ENCODE measurements around the gene SEL1L. TPM values are rescaled to one million over a fixed set of nuclear protein-coding genes. Genes with fewer than 3 reads are reported as not detected.
"Not testable (repeated sequence)": the region's sequence is repeated elsewhere in the genome, so short reads cannot be mapped to it uniquely, and the experiment has no call there.

The SEL1L gene
- total RNA-seq, 2 donors from 2014 or later, result 46.8 to 67.1 TPM

GRCh38 chr14:81509838-81510452, 23.7 kb downstream of the SEL1L start:
- Mint-ChIP-seq H3K9me3 (no peaks in the 10 kb centered on the region), H3K36me3 (peaks cover 27 to 32% of the 10 kb centered on the region in 2 donors), H3K27ac (peak overlapping the region in 1 of 2 donors; percentile 37)
- no peak for DNase-seq (ENCODE audit: low spot score in 2 of 2)
- ATAC-seq, result no peak

GRCh38 chr14:81509321-81509720, 24.3 kb downstream of the SEL1L start:
- DNase-seq (ENCODE audit: low spot score in 2 of 2), result no peak
- Mint-ChIP-seq H3K9me3 (no peaks in the 10 kb centered on the region), H3K27ac (no peak overlapping the region), H3K36me3 (peaks cover 23 to 26% of the 10 kb centered on the region in 2 donors)
- no peak for ATAC-seq

- no peak for DNase-seq (ENCODE audit: low spot score in 2 of 2)
- Mint-ChIP-seq H3K27ac (no peak overlapping the region), H3K36me3 (peaks cover 14 to 19% of the 10 kb centered on the region in 2 donors)
Observed at GRCh38 chr14:81506487-81506886, 27.2 kb downstream of the SEL1L start.

GRCh38 chr14:81504864-81505263, 28.8 kb downstream of the SEL1L start:
- ATAC-seq, result no peak
- H3K27ac Mint-ChIP-seq, result peak overlapping the region in 1 of 2 donors; percentile 22

More at GRCh38 chr14:81506487-81506886, 27.2 kb downstream of the SEL1L start:
- no peaks in the 10 kb centered on the region for H3K9me3 Mint-ChIP-seq
- no peak for ATAC-seq

GRCh38 chr14:81485781-81486180, 47.9 kb downstream of the SEL1L start:
- no peak for DNase-seq (ENCODE audit: low spot score in 2 of 2)
- Mint-ChIP-seq H3K27ac (peak overlapping the region in 1 of 2 donors; percentile 77), H3K9me3 (no peaks in the 10 kb centered on the region), H3K36me3 (peaks cover 0 to 38% of the 10 kb centered on the region in 2 donors)
- ATAC-seq, result peak in 1 of 2 donors; percentile 34

More at GRCh38 chr14:81504864-81505263, 28.8 kb downstream of the SEL1L start:
- Mint-ChIP-seq H3K36me3 (peaks cover 19 to 20% of the 10 kb centered on the region in 2 donors), H3K9me3 (no peaks in the 10 kb centered on the region)
- no peak for DNase-seq (ENCODE audit: low spot score in 2 of 2)

GRCh38 chr14:81485372-81485771, 48.3 kb downstream of the SEL1L start:
- no peaks in the 10 kb centered on the region for H3K9me3 Mint-ChIP-seq
- DNase-seq (ENCODE audit: low spot score in 2 of 2), result no peak

GRCh38 chr14:81484120-81484519, 49.5 kb downstream of the SEL1L start:
- Mint-ChIP-seq H3K36me3 (peaks cover under 1 to 55% of the 10 kb centered on the region in 2 donors), H3K9me3 (no peaks in the 10 kb centered on the region), H3K27ac (no peak overlapping the region)
- DNase-seq (ENCODE audit: low spot score in 2 of 2) (no peak), ATAC-seq (no peak)

More at GRCh38 chr14:81485372-81485771, 48.3 kb downstream of the SEL1L start:
- Mint-ChIP-seq H3K27ac (peak overlapping the region in 1 of 2 donors; percentile 77), H3K36me3 (peaks cover 0 to 42% of the 10 kb centered on the region in 2 donors)
- peak; percentile 41 to 85 for ATAC-seq

- H3K36me3 Mint-ChIP-seq, result peaks cover 7 to 56% of the 10 kb centered on the region in 2 donors
- no peak for ATAC-seq
- H3K9me3 Mint-ChIP-seq, result no peaks in the 10 kb centered on the region
- H3K27ac Mint-ChIP-seq, result no peak overlapping the region
- DNase-seq (ENCODE audit: low spot score in 2 of 2), result no peak
Observed at GRCh38 chr14:81480741-81481140, 52.9 kb downstream of the SEL1L start.

- DNase-seq (ENCODE audit: low spot score in 2 of 2) (no peak), ATAC-seq (no peak)
- Mint-ChIP-seq H3K27ac (peak overlapping the region; percentile 30 to 34), H3K36me3 (peaks cover 12 to 60% of the 10 kb centered on the region in 2 donors), H3K9me3 (no peaks in the 10 kb centered on the region)
Observed at GRCh38 chr14:81478446-81478845, 55.2 kb downstream of the SEL1L start.

- no peak for DNase-seq (ENCODE audit: low spot score in 2 of 2)
- ATAC-seq, result no peak
- Mint-ChIP-seq H3K9me3 (no peaks in the 10 kb centered on the region), H3K36me3 (peaks cover 12 to 73% of the 10 kb centered on the region in 2 donors), H3K27ac (no peak overlapping the region)
Observed at GRCh38 chr14:81476816-81477215, 56.8 kb downstream of the SEL1L start.

GRCh38 chr14:81474685-81475324, 58.8 kb downstream of the SEL1L start:
- Mint-ChIP-seq H3K9me3 (no peaks in the 10 kb centered on the region), H3K27ac (peak overlapping the region; percentile 90 to 91), H3K36me3 (peaks cover 12 to 71% of the 10 kb centered on the region in 2 donors)
- ATAC-seq, result no peak
- DNase-seq (ENCODE audit: low spot score in 2 of 2), result no peak

GRCh38 chr14:81474148-81474492, 59.5 kb downstream of the SEL1L start:
- Mint-ChIP-seq H3K9me3 (no peaks in the 10 kb centered on the region), H3K36me3 (peaks cover 11 to 66% of the 10 kb centered on the region in 2 donors), H3K27ac (peak overlapping the region; percentile 90 to 91)
- ATAC-seq (peak; percentile 46 to 47), DNase-seq (ENCODE audit: low spot score in 2 of 2) (no peak)

GRCh38 chr14:81473456-81474147, 60.1 kb downstream of the SEL1L start:
- no peak for ATAC-seq

GRCh38 chr14:81472096-81472800, 61.4 kb downstream of the SEL1L start:
- Mint-ChIP-seq H3K27ac (no peak overlapping the region), H3K9me3 (no peaks in the 10 kb centered on the region), H3K36me3 (peaks cover 5 to 56% of the 10 kb centered on the region in 2 donors)
- no peak for DNase-seq (ENCODE audit: low spot score in 2 of 2)
- no peak for ATAC-seq

More at GRCh38 chr14:81473456-81474147, 60.1 kb downstream of the SEL1L start:
- H3K27ac Mint-ChIP-seq, result peak overlapping the region; percentile 90 to 91
- H3K36me3 Mint-ChIP-seq, result peaks cover 6 to 61% of the 10 kb centered on the region in 2 donors
- H3K9me3 Mint-ChIP-seq, result no peaks in the 10 kb centered on the region
- no peak for DNase-seq (ENCODE audit: low spot score in 2 of 2)

- peaks cover 5 to 50% of the 10 kb centered on the region in 2 donors for H3K36me3 Mint-ChIP-seq
- DNase-seq (ENCODE audit: low spot score in 2 of 2), result peak in 1 of 2 donors; percentile 38
Observed at GRCh38 chr14:81471062-81471461, 62.6 kb downstream of the SEL1L start.

GRCh38 chr14:81470557-81470826, 63.2 kb downstream of the SEL1L start:
- peak; percentile 24 to 42 for ATAC-seq
- DNase-seq (ENCODE audit: low spot score in 2 of 2); H3K9me3 Mint-ChIP-seq: not testable (repeated sequence)
- peaks cover 5 to 46% of the 10 kb centered on the region in 2 donors for H3K36me3 Mint-ChIP-seq
- H3K27ac Mint-ChIP-seq, result peak overlapping the region; percentile 92 to 98

More at GRCh38 chr14:81471062-81471461, 62.6 kb downstream of the SEL1L start:
- H3K9me3 Mint-ChIP-seq, result no peaks in the 10 kb centered on the region
- H3K27ac Mint-ChIP-seq, result peak overlapping the region; percentile 92 to 98
- ATAC-seq, result peak; percentile 68 to 80

- H3K9me3 Mint-ChIP-seq, result no peaks in the 10 kb centered on the region
- no peak for ATAC-seq
- H3K36me3 Mint-ChIP-seq, result peaks cover 0 to 21% of the 10 kb centered on the region in 2 donors
- DNase-seq (ENCODE audit: low spot score in 2 of 2), result no peak
- H3K27ac Mint-ChIP-seq, result peak overlapping the region in 1 of 2 donors; percentile 40
Observed at GRCh38 chr14:81466854-81467253, 66.8 kb downstream of the SEL1L start.

All from activated naive CD4-positive, alpha-beta T cell treated with anti-CD3 and anti-CD28 coated beads, Interleukin-2, amount 50 U/mL, for 72 hours (primary cell).